ENCODE measurements around the gene BCLAF1. TPM values are rescaled to one million over a fixed set of nuclear protein-coding genes. Genes with fewer than 3 reads are reported as not detected.

Gene BCLAF1
- total RNA-seq, 1 donor from 2014 or later: 221 TPM

Small RNA genes within 50 kb of the gene (small RNA-seq; reads per million reads assigned to genes)
- gene AL023284.1: not detected

Other genes with a start within 250 kb of the BCLAF1 start
- gene MTFR2, start 39.5 kb downstream of the BCLAF1 start, total RNA-seq: 0.94 TPM